Stimulated activated CD4-positive, alpha-beta T cell treated with anti-CD3 and anti-CD28 coated beads, TNF-alpha, amount 100 ng/mL, for 48 hours (primary cell): ENCODE results near the gene PHLDA2.
"Not testable (repeated sequence)": the region's sequence is repeated elsewhere in the genome, so short reads cannot be mapped to it uniquely, and the experiment has no call there.

ENCODE experiments used
- DNase-seq, 3 donors: peaks; one replicate each; pipeline ENCODE4 v3.0.0-alpha.2; 2020; ENCODE audit warnings: low read depth in 3 of 3

The PHLDA2 gene

GRCh38 chr11:2914455-2915195, 14.6 kb downstream of the PHLDA2 start:
- DNase-seq: no peak

GRCh38 chr11:2913776-2914175, 15.4 kb downstream of the PHLDA2 start:
- DNase-seq: no peak

- no peak for DNase-seq
Observed at GRCh38 chr11:2913019-2913431, 16.2 kb downstream of the PHLDA2 start.

- DNase-seq: no peak
Observed at GRCh38 chr11:2912498-2912897, 16.7 kb downstream of the PHLDA2 start.

- DNase-seq: no peak
Observed at GRCh38 chr11:2911785-2912391, 17.3 kb downstream of the PHLDA2 start.

- no peak for DNase-seq
Observed at GRCh38 chr11:2911088-2911784, 18.0 kb downstream of the PHLDA2 start.

- DNase-seq: no peak
Observed at GRCh38 chr11:2910401-2910955, 18.7 kb downstream of the PHLDA2 start.

GRCh38 chr11:2909133-2909902, 19.9 kb downstream of the PHLDA2 start:
- DNase-seq: no peak

GRCh38 chr11:2908130-2908529, 21.1 kb downstream of the PHLDA2 start:
- no peak for DNase-seq

GRCh38 chr11:2905299-2905698, 23.9 kb downstream of the PHLDA2 start:
- not testable (repeated sequence) for DNase-seq

- no peak for DNase-seq
Observed at GRCh38 chr11:2904153-2905052, 24.8 kb downstream of the PHLDA2 start.

GRCh38 chr11:2903672-2904011, 25.6 kb downstream of the PHLDA2 start:
- no peak for DNase-seq

- DNase-seq: no peak
Observed at GRCh38 chr11:2902784-2903671, 26.2 kb downstream of the PHLDA2 start.

- peak; percentile 91 to 94 (median 92) for DNase-seq
Observed at GRCh38 chr11:2901854-2902783, 27.1 kb downstream of the PHLDA2 start.

GRCh38 chr11:2901196-2901796, 27.9 kb downstream of the PHLDA2 start:
- DNase-seq: no peak

GRCh38 chr11:2899080-2899783, 30.0 kb downstream of the PHLDA2 start:
- DNase-seq: no peak

GRCh38 chr11:2898366-2899079, 30.7 kb downstream of the PHLDA2 start:
- DNase-seq: peak in 1 of 3 donors; percentile 38
